Left lobe of liver (tissue), 2 donors: ENCODE data around the gene FAM117A. TPM values are rescaled to one million over a fixed set of nuclear protein-coding genes. Genes with fewer than 3 reads are reported as not detected.
"Not testable (repeated sequence)": the region's sequence is repeated elsewhere in the genome, so short reads cannot be mapped to it uniquely, and the experiment has no call there.

Experiments
- ATAC-seq: fragments of 200-7000 bp; cut with Tn5 transposase; one replicate; pipeline ENCODE4 v1.9.1; 2020; ENCODE audit warnings: mild to moderate bottlenecking, moderate library complexity
- DNase-seq: peaks from one replicate; pipeline ENCODE4 v3.0.0-alpha.2; 2020; ENCODE audit warnings: low spot score
- total RNA-seq: library from RNA; stranded (reverse); gene quantifications from one replicate; pipeline ENCODE4 v1.2.1, GENCODE V29; 2021
- donor health status: DM: no; HTN: no; CAD: no; lungs with moderate emphysema.
- donor health status: DM: no; HTN: yes; CAD: no.

The FAM117A gene
- total RNA-seq, 1 donor from 2014 or later = 5.3 TPM

DNA sequence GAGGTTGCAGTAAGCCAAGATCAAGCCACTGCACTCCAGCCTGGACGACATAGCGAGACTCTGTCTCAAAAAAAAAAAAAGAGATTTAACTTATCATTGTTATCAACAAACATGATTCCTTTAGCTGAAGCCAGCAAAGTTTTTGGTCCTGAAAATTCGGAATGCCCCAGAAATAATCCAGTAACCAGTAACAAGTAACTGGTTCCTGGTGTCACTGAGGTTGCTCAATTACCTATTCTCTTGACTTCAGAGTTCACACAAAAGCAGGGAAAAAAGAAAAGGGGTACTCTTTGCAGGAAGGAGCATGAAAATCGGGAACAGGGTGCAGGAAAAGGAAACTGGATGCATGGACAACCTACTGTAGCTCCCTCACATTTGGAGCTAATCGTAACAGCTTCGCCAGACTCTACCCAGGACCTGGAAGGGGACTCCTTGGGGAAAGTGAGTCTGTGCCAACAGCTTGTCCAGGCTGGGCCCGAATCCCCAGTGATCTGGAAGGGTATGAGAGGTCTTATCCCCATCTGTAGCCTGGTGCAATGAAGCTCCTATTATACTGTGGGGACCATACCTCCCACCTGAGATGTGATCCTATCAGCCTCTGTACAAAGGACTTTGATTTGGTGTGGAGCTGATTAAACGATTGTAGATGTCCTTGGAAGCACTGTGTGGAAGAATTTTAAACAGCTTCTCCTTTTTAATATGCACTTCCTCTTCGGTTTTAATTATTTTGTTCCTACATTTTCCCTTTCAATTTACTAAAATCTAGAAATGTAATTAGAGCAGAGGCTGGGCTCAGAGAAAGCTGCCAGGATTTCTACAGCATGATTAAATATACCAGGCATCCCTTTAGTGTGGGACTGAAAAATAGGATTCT lies 82.6 kb downstream of the FAM117A start:
- no peak for ATAC-seq
- DNase-seq = peak; percentile 35

DNA sequence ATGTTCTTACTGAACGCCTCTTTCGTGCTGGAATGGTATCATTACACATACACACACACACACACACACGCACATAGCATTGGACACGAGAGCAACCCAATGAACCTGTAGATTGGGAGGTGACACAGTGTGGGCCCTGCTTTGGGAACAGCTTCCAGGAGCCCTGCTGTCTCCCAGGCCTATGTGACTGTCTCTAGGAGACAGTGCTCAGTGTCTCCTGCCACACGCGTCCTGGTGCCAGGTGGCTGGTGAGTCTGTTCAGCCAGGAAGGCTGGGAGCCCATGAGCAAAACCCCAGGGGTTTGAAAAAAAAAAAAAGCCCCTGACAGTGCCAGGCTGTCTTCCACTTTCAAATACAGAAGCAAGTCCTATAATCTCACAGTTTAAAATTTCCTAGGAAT lies 83.6 kb downstream of the FAM117A start:
- DNase-seq (no peak), ATAC-seq (no peak)

DNA sequence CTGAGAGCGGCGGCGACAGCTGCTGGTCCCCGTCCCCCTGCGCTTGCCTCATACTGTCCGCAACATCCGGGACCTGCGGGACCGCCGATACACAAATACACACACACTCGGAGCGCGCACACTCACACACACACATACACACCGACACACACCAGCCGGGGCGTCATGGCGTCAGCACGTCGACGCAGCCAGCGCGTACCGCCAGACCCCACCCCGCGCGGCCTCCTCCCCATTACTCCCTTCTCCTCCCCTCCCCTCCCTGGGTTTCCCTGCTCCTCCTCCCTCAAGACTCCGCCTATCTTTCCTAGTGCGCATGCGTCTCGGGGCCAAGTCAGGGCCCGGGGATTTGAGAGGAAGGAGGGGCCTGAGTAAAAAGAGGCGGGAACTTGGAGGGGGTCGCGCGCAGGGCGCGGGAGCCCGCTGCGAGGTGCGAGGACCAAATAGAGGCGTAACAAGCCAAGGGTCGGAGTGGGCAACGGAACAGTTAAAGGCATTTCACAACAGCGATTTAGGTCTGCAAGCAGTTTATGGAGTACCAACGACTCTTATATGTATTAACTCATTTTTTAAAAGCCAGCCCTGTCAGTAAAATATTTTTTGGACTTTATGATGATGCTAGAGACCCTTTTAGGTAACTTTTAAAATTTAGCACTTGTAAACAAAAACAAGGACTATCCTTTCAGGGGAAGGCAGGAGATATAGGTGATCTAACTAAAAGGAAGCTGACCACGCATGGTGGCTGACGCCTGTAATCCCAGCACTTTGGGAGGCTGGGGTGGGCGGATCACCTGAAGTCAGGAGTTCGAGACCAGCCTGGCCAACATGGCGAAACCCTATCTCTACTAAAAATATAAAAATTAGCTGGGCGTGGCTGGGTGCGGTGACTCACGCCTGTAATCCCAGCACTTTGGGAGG lies 85.7 kb downstream of the FAM117A start, which contains the start of gene SPOP:
Gene SPOP (minus strand): TSS at position 165 of the 915 bp plus-strand sequence. CDS start 55,287 bp downstream, outside the sequence.
- peak; percentile 99 for DNase-seq
- peak; percentile 97 for ATAC-seq

DNA sequence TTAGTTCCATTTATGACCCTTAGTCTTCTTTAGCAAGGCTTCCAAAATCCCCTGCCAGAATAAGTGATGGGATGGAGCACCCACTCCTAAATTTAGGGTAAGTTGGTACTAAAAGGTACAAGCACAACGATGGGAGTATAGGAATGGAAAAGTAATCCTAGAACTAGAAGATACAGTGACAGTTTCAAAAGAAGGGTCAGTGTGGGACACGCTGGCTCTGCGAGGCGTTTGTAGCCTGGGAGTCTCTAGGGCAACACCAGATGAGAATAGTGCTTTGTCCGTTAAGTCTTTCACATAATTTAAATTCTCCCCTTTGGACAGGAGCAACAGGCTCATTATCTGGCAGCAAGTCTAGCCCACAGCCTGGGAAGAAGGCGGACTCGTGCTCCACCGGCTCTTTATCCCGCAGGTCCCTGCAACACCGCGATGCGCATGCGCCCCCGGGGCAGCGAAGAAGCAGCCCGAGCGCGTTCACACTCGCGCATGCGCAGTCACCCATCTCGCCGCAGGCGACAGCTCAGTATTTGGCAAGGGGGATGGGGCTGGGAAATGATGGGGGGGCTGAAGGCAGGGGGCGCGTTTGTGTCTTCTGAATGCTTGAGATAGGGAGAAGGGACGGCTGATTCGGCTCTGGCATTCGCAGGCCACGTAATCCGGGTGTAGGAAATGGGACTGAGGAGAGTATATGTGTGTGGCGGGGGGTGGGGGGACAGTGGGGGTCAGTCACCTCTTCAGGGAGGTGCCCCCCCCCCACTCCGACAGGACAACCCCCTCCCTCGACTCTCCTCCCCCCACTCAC lies 86.6 kb downstream of the FAM117A start:
- ATAC-seq (peak; percentile 78), DNase-seq (peak; percentile 97)

DNA sequence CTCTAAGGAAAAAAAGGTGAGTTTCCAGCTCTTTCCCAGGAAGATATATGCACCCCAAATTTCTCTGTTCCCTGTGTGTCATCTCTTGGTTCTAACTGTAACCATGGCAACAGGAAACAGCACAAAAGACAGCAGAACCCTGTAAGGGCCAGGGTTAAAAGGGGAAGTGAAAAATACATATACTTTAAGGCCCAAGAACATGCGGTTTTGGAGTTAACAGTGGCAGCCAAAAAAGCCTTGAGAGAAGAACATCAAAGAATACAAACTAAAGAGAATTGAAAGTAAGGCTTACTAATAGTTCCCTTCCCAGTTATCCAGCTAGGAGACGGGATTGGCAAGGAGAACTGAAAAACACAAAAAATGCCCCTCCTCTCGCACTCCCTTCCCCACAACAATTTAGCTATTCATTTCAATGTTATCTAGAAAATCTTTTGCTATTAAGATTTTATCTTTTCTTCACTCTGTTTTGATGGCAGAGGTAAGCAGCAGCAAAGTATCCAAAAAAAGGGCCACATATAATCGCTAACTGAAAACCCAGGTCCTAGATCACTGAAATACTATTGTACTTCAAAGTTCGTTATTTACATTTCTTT lies 87.6 kb downstream of the FAM117A start:
- ATAC-seq = no peak
- DNase-seq = no peak

DNA sequence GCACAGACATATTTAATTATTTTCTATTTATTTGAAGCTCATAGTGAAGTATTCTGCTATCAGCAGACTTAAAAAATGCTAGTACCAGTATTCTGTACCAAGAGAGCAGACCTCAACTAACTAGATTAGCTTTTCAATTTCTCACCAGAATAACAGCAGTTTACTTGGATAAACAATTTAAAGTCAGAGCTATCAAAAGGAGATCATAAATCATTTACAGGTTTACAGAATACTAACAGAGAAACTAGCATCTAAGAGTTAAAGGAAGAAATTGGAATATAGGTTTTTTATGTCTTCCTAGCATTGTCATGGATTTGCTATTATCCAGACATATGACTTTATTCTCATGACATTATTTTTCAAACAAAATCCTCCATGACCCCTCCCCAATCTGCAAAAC lies 89.4 kb downstream of the FAM117A start:
- no peak for ATAC-seq

DNA sequence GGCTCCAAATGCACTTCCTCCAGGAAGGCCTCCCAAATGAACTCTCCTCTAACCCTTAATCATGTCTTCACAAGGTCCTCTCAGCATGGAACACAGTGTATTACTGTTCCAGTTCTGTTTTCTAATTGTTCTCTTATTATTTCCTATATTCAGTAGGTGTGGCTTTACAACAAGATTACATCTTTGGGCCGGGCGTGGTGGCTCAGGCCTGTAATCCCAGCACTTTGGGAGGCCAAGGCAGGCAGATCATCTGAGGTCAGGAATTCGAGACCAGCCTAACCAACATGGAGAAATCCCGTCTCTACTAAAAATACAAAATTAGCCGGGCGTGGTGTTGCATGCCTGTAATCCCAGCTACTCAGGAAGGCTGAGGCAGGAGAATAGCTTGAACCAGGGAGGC lies 90.3 kb downstream of the FAM117A start:
- ATAC-seq, DNase-seq: not testable (repeated sequence)

More for the DNA sequence above, 89.4 kb downstream of the FAM117A start:
- no peak for DNase-seq

DNA sequence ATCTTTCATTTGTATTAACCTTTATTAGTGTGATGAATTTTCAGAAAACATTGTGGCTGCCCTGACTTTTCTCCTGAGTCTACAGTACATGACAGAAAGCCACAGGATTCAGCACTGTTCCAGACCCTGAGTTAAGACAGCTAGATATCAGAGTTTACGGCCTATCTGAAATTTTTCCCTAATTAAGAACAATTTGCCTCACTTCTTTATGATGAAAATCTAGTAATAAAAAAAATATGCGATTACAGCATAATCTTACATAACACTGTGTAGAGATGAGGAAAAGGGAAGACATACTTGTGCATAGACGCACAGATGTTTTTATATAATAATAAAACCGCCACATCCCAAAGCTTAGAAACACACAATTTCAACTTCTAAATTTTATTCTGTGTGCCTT lies 93.3 kb downstream of the FAM117A start:
- ATAC-seq (no peak), DNase-seq (no peak)

DNA sequence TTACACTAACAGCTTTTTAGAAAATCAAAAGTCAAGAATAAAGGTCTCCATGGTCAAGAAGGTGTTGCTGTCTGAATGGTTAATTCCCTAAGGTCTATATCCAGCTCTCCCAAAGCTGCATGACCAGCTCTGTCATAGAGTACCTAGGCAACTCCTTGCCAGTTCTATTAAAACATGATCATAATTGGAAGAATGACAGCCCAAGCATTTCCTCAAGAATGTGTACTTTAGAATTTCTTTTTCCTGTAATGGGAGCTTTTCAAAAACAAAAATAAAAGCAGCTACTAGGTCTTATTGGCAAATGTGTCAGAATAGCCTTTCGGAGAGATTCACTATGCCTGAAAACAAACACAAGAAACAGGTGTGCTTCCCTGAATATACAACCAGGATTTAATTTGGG lies 93.9 kb downstream of the FAM117A start:
- no peak for ATAC-seq

DNA sequence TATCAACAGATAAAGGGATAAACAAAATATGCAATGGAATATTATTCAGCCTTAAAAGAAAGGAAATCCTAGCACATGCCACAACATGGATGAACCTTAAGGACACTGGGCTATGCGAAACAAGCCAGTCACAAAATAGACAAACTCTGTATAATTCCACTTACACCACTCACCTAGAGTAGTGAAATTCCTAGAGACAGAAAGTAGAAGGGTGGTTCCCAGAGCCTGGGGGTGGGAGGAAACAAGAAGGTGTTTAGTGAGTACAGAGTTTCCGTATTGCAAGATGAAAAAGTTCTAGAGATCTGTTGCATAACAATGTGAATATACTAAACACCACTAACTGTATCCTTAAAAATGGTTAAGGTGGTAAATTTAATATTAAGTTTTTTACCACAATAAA lies 96.1 kb downstream of the FAM117A start:
- no peak for ATAC-seq

More for the DNA sequence above, 93.9 kb downstream of the FAM117A start:
- no peak for DNase-seq

DNA sequence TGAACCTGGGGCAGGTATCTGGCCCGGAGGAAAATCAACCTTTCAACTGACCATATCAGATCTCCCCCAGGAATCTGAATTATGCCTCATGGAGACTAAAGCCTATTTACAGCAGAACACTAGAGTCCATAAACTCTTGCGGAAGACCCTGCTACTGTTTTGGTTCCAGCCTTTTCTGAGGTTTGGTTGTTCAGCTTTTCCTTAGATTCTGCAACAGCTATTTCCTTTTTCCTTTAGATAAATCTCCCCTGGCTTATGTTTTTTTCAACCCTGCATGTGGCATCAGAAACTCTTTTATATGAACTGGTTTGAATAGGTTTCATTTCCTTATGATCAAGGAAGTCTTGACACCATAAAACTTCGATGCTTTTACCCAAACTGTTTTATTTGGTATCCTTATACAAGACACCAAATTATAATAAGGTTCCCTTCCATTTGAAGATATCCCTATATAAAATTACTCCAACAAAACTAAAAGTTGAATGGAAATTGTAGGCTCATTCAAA lies 99.2 kb downstream of the FAM117A start:
- ATAC-seq (no peak), DNase-seq (no peak)

More for the DNA sequence above, 96.1 kb downstream of the FAM117A start:
- no peak for DNase-seq

Other genes starting within 250 kb of the FAM117A start
- 0.08 TPM for gene NXPH3, start 188.3 kb downstream of the FAM117A start, total RNA-seq
- gene SPOP, start 86.0 kb downstream of the FAM117A start, total RNA-seq = 31.3 TPM
- gene SLC35B1, start 56.2 kb downstream of the FAM117A start, total RNA-seq = 54.5 TPM
- 14.4 TPM for gene KAT7, start 24.6 kb upstream of the FAM117A start, total RNA-seq
- not detected for gene TAC4, start 83.9 kb upstream of the FAM117A start, total RNA-seq
- gene DLX4, start 205.1 kb upstream of the FAM117A start, total RNA-seq = not detected
- not detected for gene DLX3, start 231.1 kb upstream of the FAM117A start, total RNA-seq